Thoracic aorta (tissue), 2 donors: ENCODE results near the gene FGFR3. TPM values are rescaled to one million over a fixed set of nuclear protein-coding genes. Genes with fewer than 3 reads are reported as not detected.
"Not testable (repeated sequence)": the region's sequence is repeated elsewhere in the genome, so short reads cannot be mapped to it uniquely, and the experiment has no call there.

Experiments
- ATAC-seq: fragments of 150-250 bp; one replicate; pipeline ENCODE4 v1.8.0; 2017; ENCODE audit warnings: low read depth; ENCODE audit not compliant: insufficient number of reproducible peaks, low FRiP score
- DNase-seq: peaks from one replicate; pipeline ENCODE4 v3.0.0-alpha.2; 2020; ENCODE audit warnings: low spot score
- H3K27ac ChIP-seq, 2 donors: fragments of 200-600 bp; sonication (generic); 1 replicate in 1 of 2; 2 replicates in 1 of 2; pipeline ENCODE4 v1.5.1; 2016; ENCODE audit warnings: mild to moderate bottlenecking in 2 of 2, moderate library complexity in 2 of 2
- H3K27me3 ChIP-seq: fragments of 200-600 bp; sonication (generic); replicated peaks from 2 replicates; pipeline ENCODE4 v1.6.0; 2016; ENCODE audit warnings: mild to moderate bottlenecking; ENCODE audit not compliant: insufficient read depth
- H3K36me3 ChIP-seq: fragments of 200-600 bp; sonication (generic); one replicate; pipeline ENCODE4 v1.5.1; 2016
- H3K4me1 ChIP-seq, 2 donors: fragments of 200-600 bp; sonication (generic); 1 replicate in 1 of 2; 2 replicates in 1 of 2; pipeline versions ENCODE4 v1.5.1 to v1.6.0; 2016; ENCODE audit warnings: low read depth in 2 of 2, mild to moderate bottlenecking in 1 of 2; ENCODE audit not compliant: control insufficient read depth in 1 of 2
- H3K4me3 ChIP-seq: fragments of 200-600 bp; sonication (generic); 2 replicates; pipeline ENCODE4 v1.5.1; 2016; ENCODE audit warnings: mild to moderate bottlenecking
- H3K9me3 ChIP-seq: fragments of 200-600 bp; sonication (generic); 2 replicates; pipeline ENCODE4 v1.5.1; 2016
- CTCF ChIP-seq: fragments of 200-600 bp; sonication (generic); IDR thresholded peaks from one replicate; pipeline ENCODE4 v1.5.1; 2019; ENCODE audit warnings: antibody characterized with exemption
- total RNA-seq, 2 donors: library from RNA; depleted of rRNA; stranded (reverse); fragments of >200 nt; gene quantifications; one replicate each; pipeline versions ENCODE4 v1.1.0 to v1.2.3, GENCODE V29; 2016

The FGFR3 gene
- total RNA-seq, 2 donors from 2014 or later: 0.68 to 1.4 TPM

- Histone ChIP-seq H3K27me3 (no peaks in the 10 kb centered on the region), H3K4me3 (no peak overlapping the region), H3K9me3 (no peaks in the 10 kb centered on the region), H3K4me1 (no peaks in the 10 kb centered on the region), H3K27ac (no peak overlapping the region), H3K36me3 (peaks cover 25% of the 10 kb centered on the region)
- no peak for TF ChIP-seq CTCF
- no peak for DNase-seq
- ATAC-seq: no peak
These were observed 49.9 kb downstream of the FGFR3 start for GRCh38 chr4:1842993-1843448.

- Histone ChIP-seq H3K36me3 (peaks cover 28% of the 10 kb centered on the region), H3K4me1 (no peaks in the 10 kb centered on the region), H3K27me3 (no peaks in the 10 kb centered on the region), H3K4me3 (no peak overlapping the region), H3K9me3 (no peaks in the 10 kb centered on the region), H3K27ac (no peak overlapping the region)
- no peak for ATAC-seq
- no peak for DNase-seq
- TF ChIP-seq CTCF: no peak
These were observed 50.8 kb downstream of the FGFR3 start for GRCh38 chr4:1843852-1844251.

GRCh38 chr4:1844618-1845017, 51.5 kb downstream of the FGFR3 start:
- H3K27ac ChIP-seq, ATAC-seq, DNase-seq, H3K9me3 ChIP-seq, H3K4me1 ChIP-seq, H3K27me3 ChIP-seq, H3K4me3 ChIP-seq: not testable (repeated sequence)
- peaks cover 26% of the 10 kb centered on the region for H3K36me3 ChIP-seq

- Histone ChIP-seq H3K27me3 (no peaks in the 10 kb centered on the region), H3K27ac (no peak overlapping the region), H3K4me1 (no peaks in the 10 kb centered on the region), H3K9me3 (no peaks in the 10 kb centered on the region), H3K4me3 (no peak overlapping the region), H3K36me3 (peaks cover 12% of the 10 kb centered on the region)
- no peak for TF ChIP-seq CTCF
- DNase-seq (no peak), ATAC-seq (no peak)
These were observed 53.5 kb downstream of the FGFR3 start for GRCh38 chr4:1846580-1846979.

GRCh38 chr4:1850276-1850675, 57.2 kb downstream of the FGFR3 start:
- Histone ChIP-seq H3K4me1 (peaks cover 0 to 8% of the 10 kb centered on the region in 2 donors), H3K4me3 (no peak overlapping the region), H3K27ac (no peak overlapping the region), H3K27me3 (no peaks in the 10 kb centered on the region), H3K36me3 (peaks cover 4% of the 10 kb centered on the region), H3K9me3 (no peaks in the 10 kb centered on the region)
- DNase-seq (no peak), ATAC-seq (no peak)
- no peak for TF ChIP-seq CTCF

- H3K27me3 ChIP-seq: no peaks in the 10 kb centered on the region
- H3K9me3 ChIP-seq: no peaks in the 10 kb centered on the region
- peaks cover 4% of the 10 kb centered on the region for H3K36me3 ChIP-seq
- ATAC-seq: no peak
- no peak overlapping the region for H3K4me3 ChIP-seq
- H3K4me1 ChIP-seq: peaks cover 0 to 9% of the 10 kb centered on the region in 2 donors
- no peak overlapping the region for H3K27ac ChIP-seq
- DNase-seq: no peak
- no peak for TF ChIP-seq CTCF
These were observed 58.1 kb downstream of the FGFR3 start for GRCh38 chr4:1851160-1851559.
